PC-9 (cell line): ENCODE measurements around the gene TMEM273. TPM values are rescaled to one million over a fixed set of nuclear protein-coding genes. Genes with fewer than 3 reads are reported as not detected.

Source experiments
- Bru-seq: library from RNA; stranded (reverse); fragments of 400-500 nt; gene quantifications from one replicate; lab custom pipeline; 2021; lab: Mats Ljungman, UMichigan
- BruChase-seq, 2 experiments: library from RNA; stranded (reverse); fragments of 400-500 nt; gene quantifications; one replicate each; lab custom pipeline; 2021; lab: Mats Ljungman, UMichigan
- BruUV-seq: library from RNA; stranded (reverse); fragments of 400-500 nt; replicated peaks from 2 replicates; lab custom pipeline; 2021; lab: Mats Ljungman, UMichigan
- CTCF ChIA-PET: fragments of 300-600 bp; sonication (Branson Sonifier 250); formaldehyde crosslinking; loops from one replicate; lab custom pipeline; 2022; ENCODE audit warnings: antibody characterized with exemption; lab: Charles Lee
- POLR2A ChIA-PET: fragments of 300-600 bp; sonication (Branson Sonifier 250); formaldehyde crosslinking; loops from one replicate; lab custom pipeline; 2022; ENCODE audit warnings: antibody characterized with exemption; ENCODE audit not compliant: unreplicated experiment; lab: Charles Lee
- DNase-seq, 2 experiments: peaks; one replicate each; pipeline versions ENCODE4 v3.0.0 to v3.0.0-alpha.2; 2015 to 2022; ENCODE audit warnings: mixed read lengths in 1 of 2
- H2AFZ ChIP-seq: fragments of 200-600 bp; sonication (generic); 2 replicates; pipeline ENCODE4 v1.8.1; 2017; ENCODE audit warnings: antibody characterized with exemption
- H3F3A ChIP-seq: fragments of 200-600 bp; sonication (generic); 2 replicates; pipeline ENCODE4 v1.8.1; 2017; ENCODE audit warnings: antibody characterized with exemption, mild to moderate bottlenecking, low read depth; ENCODE audit not compliant: insufficient read depth
- H3K27ac ChIP-seq: fragments of 200-600 bp; sonication (generic); 2 replicates; pipeline ENCODE4 v1.6.1; 2016; ENCODE audit warnings: mixed run types
- H3K27me3 ChIP-seq: fragments of 200-600 bp; sonication (generic); 2 replicates; pipeline ENCODE4 v1.6.1; 2016; ENCODE audit warnings: low read depth, mixed run types; ENCODE audit not compliant: insufficient read depth
- H3K36me3 ChIP-seq: fragments of 200-600 bp; sonication (generic); 2 replicates; pipeline ENCODE4 v1.6.1; 2016; ENCODE audit warnings: low read depth, mixed run types
- H3K4me1 ChIP-seq: fragments of 200-600 bp; sonication (generic); replicated peaks from 2 replicates; pipeline ENCODE4 v1.6.1; 2016; ENCODE audit warnings: mixed run types; ENCODE audit not compliant: insufficient read depth
- H3K4me2 ChIP-seq: fragments of 200-600 bp; sonication (generic); 2 replicates; pipeline ENCODE4 v1.6.1; 2017; ENCODE audit warnings: mixed run types
- H3K4me3 ChIP-seq: fragments of 200-600 bp; sonication (generic); 2 replicates; pipeline ENCODE4 v1.6.1; 2016; ENCODE audit warnings: mixed run types
- H3K79me2 ChIP-seq: fragments of 200-600 bp; sonication (generic); 2 replicates; pipeline ENCODE4 v1.6.1; 2017; ENCODE audit warnings: low read depth, mixed run types
- H3K9me2 ChIP-seq: fragments of 200-600 bp; sonication (generic); 2 replicates; pipeline ENCODE4 v1.8.1; 2017; ENCODE audit warnings: mild to moderate bottlenecking; ENCODE audit not compliant: insufficient read depth
- H3K9me3 ChIP-seq: fragments of 200-600 bp; sonication (generic); 2 replicates; pipeline ENCODE4 v1.8.1; 2016; ENCODE audit warnings: low read depth; ENCODE audit not compliant: insufficient read depth
- H4K20me1 ChIP-seq: fragments of 200-600 bp; sonication (generic); 2 replicates; pipeline ENCODE4 v1.8.1; 2017; ENCODE audit not compliant: insufficient read depth
- EZH2 ChIP-seq: fragments of 200-600 bp; sonication (generic); IDR thresholded peaks from 2 replicates; pipeline ENCODE4 v1.8.0; 2017; ENCODE audit warnings: antibody characterized with exemption, low read depth
- intact Hi-C: fragments of 100-400 bp; cut with micrococcal nuclease; formaldehyde crosslinking; loops from one replicate; pipeline ENCODE4 v1.10.0; 2022; ENCODE audit not compliant: unreplicated experiment
- long read RNA-seq: library from polyadenylated mRNA; stranded (forward); transcript quantifications from one replicate; pipeline ENCODE4 v2.0.0, GENCODE V29; 2022
- total RNA-seq: library from RNA; stranded (reverse); gene quantifications from 2 replicates; pipeline ENCODE4 v1.2.3, GENCODE V29; 2021
- TF ChIP-seq, protein P1 (sequence below): fragments of 200-600 bp; sonication (generic); conservative IDR thresholded peaks from 2 replicates; pipeline ENCODE4 v1.6.1; 2017; ENCODE audit warnings: mixed run types, antibody characterized with exemption, mild to moderate bottlenecking, moderate library complexity

The TMEM273 gene, protein sequence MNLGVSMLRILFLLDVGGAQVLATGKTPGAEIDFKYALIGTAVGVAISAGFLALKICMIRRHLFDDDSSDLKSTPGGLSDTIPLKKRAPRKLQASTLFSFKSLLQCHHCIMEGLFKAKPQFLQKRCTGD
- total RNA-seq (0.26 and 2.2 TPM in 2 replicates), Bru-seq, nascent RNA (percentile 14 among the genes with signal in this experiment), BruChase-seq, experiment 1, labeled RNA remaining after a 2-hour chase (percentile 23 among the genes with signal in this experiment), BruChase-seq, experiment 2, labeled RNA remaining after a 6-hour chase (percentile 14 among the genes with signal in this experiment)
- long read RNA-seq: 0 reads

DNA sequence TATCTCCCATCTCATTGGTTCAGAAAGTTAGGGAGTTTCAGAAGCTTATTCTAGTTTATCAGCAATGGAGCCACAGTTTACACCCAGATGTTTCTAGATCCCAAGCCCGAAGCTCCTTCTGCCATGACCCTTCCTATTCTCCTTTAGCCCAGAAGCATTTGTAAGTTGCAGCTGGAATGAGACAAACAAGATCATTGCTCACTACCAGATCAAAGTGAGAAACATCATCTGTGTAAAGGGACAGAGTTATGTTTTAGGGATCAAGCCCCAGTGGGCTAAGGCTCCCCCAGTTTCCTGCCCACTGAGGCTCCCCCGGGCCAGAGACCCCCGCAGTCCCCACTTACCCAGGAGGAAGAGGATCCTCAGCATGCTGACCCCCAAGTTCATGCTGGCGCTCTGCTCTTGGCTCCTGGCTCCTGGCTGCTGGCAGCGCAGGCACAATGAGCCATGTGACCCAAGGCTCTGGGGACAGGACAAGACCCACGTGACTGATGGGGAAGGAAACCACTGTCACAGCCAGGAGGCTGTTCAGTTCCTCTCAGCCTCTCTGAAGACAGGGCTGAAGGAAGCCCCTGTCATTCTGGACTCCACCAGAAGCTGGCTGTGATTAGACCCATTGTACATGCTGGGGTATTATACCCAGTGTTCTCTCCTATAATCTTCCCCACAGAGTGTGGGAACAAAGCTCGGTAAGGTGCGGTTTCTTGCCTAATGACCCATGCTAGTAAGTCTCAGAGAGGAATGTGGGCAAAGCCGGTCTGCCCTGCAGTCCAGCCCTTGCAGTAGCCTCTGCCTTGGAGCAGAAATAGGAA, at the start of gene TMEM273:
TSS of gene TMEM273 (minus strand) at position 442 of the 812 bp plus-strand sequence. CDS start at position 387, 55 bp downstream.
- no peaks in the 10 kb centered on the region for H3K9me2 ChIP-seq
- H3K36me3 ChIP-seq: no peaks in the 10 kb centered on the region
- H3K4me2 ChIP-seq: peak within 1 kb of the TSS; percentile 64
- no peaks in the 10 kb centered on the region for H4K20me1 ChIP-seq
- CTCF ChIA-PET: no interaction called here
- no peak within 1 kb of the TSS for H3K4me3 ChIP-seq
- H3K27me3 ChIP-seq: no peaks in the 10 kb centered on the region
- POLR2A ChIA-PET: interaction anchor here (0.7 kb wide), 1 partner anchor 1283 kb away, joined by 4 read pairs; no protein-coding TSS in a partner anchor
- intact Hi-C loops: no loop called here
- peak within 1 kb of the TSS; percentile 63 for H3K27ac ChIP-seq
- H3K79me2 ChIP-seq: no peaks in the 10 kb centered on the region
- no TSS peak for BruUV-seq
- DNase-seq: peak; percentile 72 to 94
- no peak for TF ChIP-seq EZH2
- peaks cover 28% of the 10 kb centered on the region for H3K4me1 ChIP-seq
- H2AFZ ChIP-seq: no peak within 1 kb of the TSS
- peaks cover 6% of the 10 kb centered on the region; the same call in 1 of the 2 replicates for H3F3A ChIP-seq
- no peaks in the 10 kb centered on the region for H3K9me3 ChIP-seq

DNA sequence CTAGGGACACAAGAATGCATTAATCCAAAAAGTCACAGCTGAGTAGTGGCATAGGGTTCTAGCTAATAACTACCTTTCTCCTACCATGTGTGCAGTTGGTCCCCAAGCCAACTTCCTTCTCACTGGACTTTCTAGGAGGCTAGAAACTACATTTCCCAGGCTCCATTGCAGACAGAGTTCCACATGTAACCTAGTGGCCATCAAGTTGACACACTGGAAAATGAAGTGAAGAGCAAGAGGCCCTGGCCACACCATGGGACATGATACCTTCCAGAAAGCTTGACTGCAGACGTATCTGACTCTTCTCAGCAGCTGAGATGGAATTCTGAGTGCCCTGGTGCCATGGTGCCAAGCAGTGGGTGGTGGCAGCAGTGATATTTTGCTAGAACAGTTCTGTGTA, 49.8 kb upstream of the TMEM273 start:
- Histone ChIP-seq H3K27ac (no peak overlapping the region), H3F3A (no peaks in the 10 kb centered on the region), H3K36me3 (no peaks in the 10 kb centered on the region), H3K9me2 (no peaks in the 10 kb centered on the region), H3K4me2 (no peak overlapping the region), H3K9me3 (no peaks in the 10 kb centered on the region), H3K27me3 (peaks cover 51% of the 10 kb centered on the region), H3K4me1 (no peaks in the 10 kb centered on the region), H4K20me1 (no peaks in the 10 kb centered on the region), H2AFZ (no peak overlapping the region), H3K4me3 (no peak overlapping the region), H3K79me2 (no peaks in the 10 kb centered on the region)
- BruUV-seq: no TSS peak
- no peak for DNase-seq
- TF ChIP-seq, protein P1, sequence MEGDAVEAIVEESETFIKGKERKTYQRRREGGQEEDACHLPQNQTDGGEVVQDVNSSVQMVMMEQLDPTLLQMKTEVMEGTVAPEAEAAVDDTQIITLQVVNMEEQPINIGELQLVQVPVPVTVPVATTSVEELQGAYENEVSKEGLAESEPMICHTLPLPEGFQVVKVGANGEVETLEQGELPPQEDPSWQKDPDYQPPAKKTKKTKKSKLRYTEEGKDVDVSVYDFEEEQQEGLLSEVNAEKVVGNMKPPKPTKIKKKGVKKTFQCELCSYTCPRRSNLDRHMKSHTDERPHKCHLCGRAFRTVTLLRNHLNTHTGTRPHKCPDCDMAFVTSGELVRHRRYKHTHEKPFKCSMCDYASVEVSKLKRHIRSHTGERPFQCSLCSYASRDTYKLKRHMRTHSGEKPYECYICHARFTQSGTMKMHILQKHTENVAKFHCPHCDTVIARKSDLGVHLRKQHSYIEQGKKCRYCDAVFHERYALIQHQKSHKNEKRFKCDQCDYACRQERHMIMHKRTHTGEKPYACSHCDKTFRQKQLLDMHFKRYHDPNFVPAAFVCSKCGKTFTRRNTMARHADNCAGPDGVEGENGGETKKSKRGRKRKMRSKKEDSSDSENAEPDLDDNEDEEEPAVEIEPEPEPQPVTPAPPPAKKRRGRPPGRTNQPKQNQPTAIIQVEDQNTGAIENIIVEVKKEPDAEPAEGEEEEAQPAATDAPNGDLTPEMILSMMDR: no peak
- TF ChIP-seq EZH2: no peak
- intact Hi-C loops: no loop called here
- CTCF ChIA-PET: no interaction called here
- POLR2A ChIA-PET: no interaction called here

DNA sequence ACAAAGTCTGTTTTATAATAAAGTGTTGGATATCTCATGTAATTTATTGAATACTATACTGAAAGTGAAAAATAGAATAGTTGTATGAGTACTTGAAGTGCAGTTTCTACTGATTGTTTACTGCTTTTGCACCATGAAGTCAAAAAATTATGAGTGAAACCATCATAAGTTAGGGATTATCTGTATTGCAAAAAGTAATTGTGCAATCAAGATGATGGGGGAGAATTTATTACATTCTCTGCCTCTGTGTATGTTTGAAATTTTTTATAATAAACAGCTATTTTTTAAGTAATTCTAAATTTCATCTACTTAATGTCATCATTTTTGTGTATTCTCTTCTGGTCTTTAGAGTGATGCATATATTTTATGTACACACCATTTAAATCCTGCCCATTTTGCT, 47.2 kb upstream of the TMEM273 start:
- Histone ChIP-seq H2AFZ (no peak overlapping the region), H3K36me3 (no peaks in the 10 kb centered on the region), H3K79me2 (no peaks in the 10 kb centered on the region), H3K4me3 (no peak overlapping the region), H4K20me1 (no peaks in the 10 kb centered on the region), H3K9me3 (no peaks in the 10 kb centered on the region), H3K9me2 (no peaks in the 10 kb centered on the region), H3K27ac (no peak overlapping the region), H3K27me3 (peaks cover 30% of the 10 kb centered on the region), H3F3A (no peaks in the 10 kb centered on the region), H3K4me2 (no peak overlapping the region), H3K4me1 (no peaks in the 10 kb centered on the region)
- no TSS peak for BruUV-seq
- intact Hi-C loops: no loop called here
- no peak for DNase-seq
- ChIA-PET POLR2A (no interaction called here), CTCF (no interaction called here)
- no peak for TF ChIP-seq EZH2
- TF ChIP-seq, protein P1: no peak
